ENCODE data around the gene NADSYN1. TPM values are rescaled to one million over a fixed set of nuclear protein-coding genes. Genes with fewer than 3 reads are reported as not detected.

NADSYN1 gene
- total RNA-seq, 1 donor from 2014 or later, result 66.7 TPM

DNA sequence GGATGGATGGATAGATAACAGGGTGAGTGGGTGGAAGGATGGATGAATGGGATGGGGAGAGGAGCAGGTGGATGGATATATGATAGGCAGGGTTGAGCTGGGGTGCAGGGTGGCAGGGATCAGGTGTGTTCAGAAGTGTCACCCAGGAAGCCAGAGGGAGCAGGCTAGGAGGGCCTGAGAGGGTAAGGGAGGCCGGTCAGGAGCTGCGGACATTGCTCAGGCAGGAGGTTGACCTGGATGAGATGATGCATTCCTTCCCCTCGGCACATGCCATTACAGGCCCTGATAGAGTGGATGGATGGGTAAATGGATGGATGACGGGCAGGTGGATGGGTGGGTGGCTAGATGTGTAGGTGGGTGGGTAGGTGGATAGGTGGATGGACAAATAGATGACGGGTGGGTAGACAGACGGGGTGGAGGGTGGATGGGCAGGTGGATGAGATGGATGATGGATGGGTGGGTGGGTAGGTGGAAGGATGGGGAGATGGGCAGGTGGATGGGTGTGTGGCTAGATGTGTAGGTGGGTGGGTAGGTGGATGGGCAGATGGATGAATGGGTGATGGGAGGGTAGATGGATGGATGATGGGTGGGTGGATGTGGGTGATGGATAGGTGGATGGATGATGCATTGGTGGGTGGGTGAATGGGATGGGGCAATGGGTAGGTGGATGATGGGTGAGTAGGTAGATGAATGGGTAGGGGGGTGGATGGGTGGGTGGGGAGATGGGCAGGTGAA, 12.8 kb upstream of the NADSYN1 start:
- no peak for TF ChIP-seq CTCF (IDR thresholded peaks at IDR 0.05; ENCODE audit: insufficient read depth, low read length, poor library complexity, severe bottlenecking)
- no peak for DNase-seq (ENCODE audit: low read depth)

DNA sequence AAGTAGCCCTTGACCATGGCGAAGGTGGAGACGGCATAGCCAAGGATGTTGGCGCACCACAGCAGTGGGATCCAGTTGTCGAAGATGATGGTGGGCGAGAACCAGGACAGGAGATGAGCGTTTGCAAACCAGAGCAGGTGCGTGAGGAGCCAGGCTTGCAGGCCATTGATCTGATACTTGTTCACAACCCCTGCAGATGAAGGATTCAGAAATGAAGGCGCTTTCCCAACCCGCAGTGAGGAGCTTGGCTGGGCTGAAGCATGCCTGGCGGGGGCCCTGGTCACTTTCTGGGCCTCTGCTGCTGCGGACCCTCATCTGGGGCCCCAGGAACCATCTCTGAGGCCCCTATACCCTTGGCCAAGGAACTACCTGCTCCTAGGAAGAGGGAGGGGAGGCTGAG, 11.8 kb upstream of the NADSYN1 start:
- no peak for DNase-seq (ENCODE audit: low read depth)
- TF ChIP-seq CTCF (IDR thresholded peaks at IDR 0.05; ENCODE audit: insufficient read depth, low read length, poor library complexity, severe bottlenecking), result no peak
- Histone ChIP-seq H3K4me3 (ENCODE audit: low read depth, low read length) (no peak overlapping the region), H3K27me3 (ENCODE audit: control insufficient read depth, insufficient read depth, low read length) (no peaks in the 10 kb centered on the region), H3K36me3 (ENCODE audit: control insufficient read depth, insufficient read depth, low read length) (peaks cover 5% of the 10 kb centered on the region)

More for the DNA sequence above, 12.8 kb upstream of the NADSYN1 start:
- Histone ChIP-seq H3K27me3 (ENCODE audit: control insufficient read depth, insufficient read depth, low read length) (no peaks in the 10 kb centered on the region), H3K36me3 (ENCODE audit: control insufficient read depth, insufficient read depth, low read length) (peaks cover 2% of the 10 kb centered on the region), H3K4me3 (ENCODE audit: low read depth, low read length) (no peak overlapping the region)

DNA sequence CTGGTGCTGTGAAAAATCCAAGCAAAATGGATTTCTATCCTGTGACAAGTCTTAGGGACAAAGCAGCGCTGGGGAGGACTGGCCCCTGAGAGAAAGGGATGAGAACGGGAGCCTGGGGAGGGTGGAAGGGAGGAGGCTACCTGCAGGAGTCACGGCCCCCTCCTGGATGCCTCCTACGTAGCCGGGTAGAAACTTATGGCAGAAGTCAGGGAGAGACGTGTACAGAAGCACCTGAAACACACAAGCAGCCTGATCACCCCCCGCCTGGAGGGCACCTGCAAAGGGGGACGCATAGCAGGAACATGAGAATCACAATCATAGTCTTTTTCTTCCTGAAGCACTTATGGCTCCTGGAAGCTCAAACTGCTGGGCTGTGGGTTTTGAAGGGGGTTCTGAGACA, 10.9 kb upstream of the NADSYN1 start:
- no peak for DNase-seq (ENCODE audit: low read depth)
- Histone ChIP-seq H3K4me3 (ENCODE audit: low read depth, low read length) (no peak overlapping the region), H3K27me3 (ENCODE audit: control insufficient read depth, insufficient read depth, low read length) (no peaks in the 10 kb centered on the region), H3K36me3 (ENCODE audit: control insufficient read depth, insufficient read depth, low read length) (peaks cover 5% of the 10 kb centered on the region)
- TF ChIP-seq CTCF (IDR thresholded peaks at IDR 0.05; ENCODE audit: insufficient read depth, low read length, poor library complexity, severe bottlenecking), result no peak

- DNase-seq (ENCODE audit: low read depth), result no peak
- Histone ChIP-seq H3K27me3 (ENCODE audit: control insufficient read depth, insufficient read depth, low read length) (no peaks in the 10 kb centered on the region), H3K36me3 (ENCODE audit: control insufficient read depth, insufficient read depth, low read length) (peaks cover 5% of the 10 kb centered on the region), H3K4me3 (ENCODE audit: low read depth, low read length) (no peak overlapping the region)
- TF ChIP-seq CTCF (IDR thresholded peaks at IDR 0.05; ENCODE audit: insufficient read depth, low read length, poor library complexity, severe bottlenecking), result no peak
Measured at GRCh38 chr11:71442880-71443279, 10.1 kb upstream of the NADSYN1 start.

DNA sequence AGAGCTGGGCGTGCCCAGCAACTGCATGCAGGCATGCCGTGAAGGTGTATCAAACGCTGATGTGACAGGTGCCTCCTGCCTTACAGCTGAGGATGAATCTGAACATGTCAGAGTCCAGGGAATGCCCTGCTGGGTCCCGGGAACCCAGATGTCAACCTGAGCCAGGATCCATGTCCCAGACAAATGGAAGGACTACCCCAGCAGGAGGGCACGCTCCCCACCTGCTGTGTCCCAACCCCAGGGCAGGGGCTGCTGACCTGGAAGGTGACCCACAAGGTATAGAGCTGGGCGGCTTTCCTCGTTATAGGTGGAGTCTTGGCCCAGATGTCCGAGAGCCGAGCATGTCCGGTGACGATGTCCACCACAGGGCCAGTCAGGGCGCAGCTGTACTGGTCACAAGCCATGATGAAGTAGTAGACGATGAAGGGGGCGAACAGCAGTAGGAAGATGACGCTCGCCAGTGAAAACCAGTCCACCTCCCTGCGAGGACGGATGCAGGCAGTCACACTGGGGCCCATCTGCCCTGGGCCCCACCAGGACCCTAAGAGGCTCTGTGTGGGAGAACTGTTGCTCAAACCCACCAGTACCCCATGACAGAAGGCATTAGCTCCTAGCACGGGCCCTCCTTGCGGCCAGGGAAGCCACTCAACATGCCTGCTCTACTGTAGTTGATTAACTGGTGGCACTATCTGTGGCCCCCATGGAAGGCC, 9.1 kb upstream of the NADSYN1 start:
- DNase-seq (ENCODE audit: low read depth), result no peak
- TF ChIP-seq CTCF (IDR thresholded peaks at IDR 0.05; ENCODE audit: insufficient read depth, low read length, poor library complexity, severe bottlenecking), result no peak
- no peak overlapping the region for H3K4me3 ChIP-seq (ENCODE audit: low read depth, low read length)
- H3K36me3 ChIP-seq (ENCODE audit: control insufficient read depth, insufficient read depth, low read length), result peaks cover 5% of the 10 kb centered on the region
- no peaks in the 10 kb centered on the region for H3K27me3 ChIP-seq (ENCODE audit: control insufficient read depth, insufficient read depth, low read length)
